K562 (cell line): Measurements from ENCODE around the gene STXBP6. TPM values are rescaled to one million over a fixed set of nuclear protein-coding genes. Genes with fewer than 3 reads are reported as not detected.

Experiments used
- ATAC-seq: fragments of 200-7000 bp; cut with Tn5 transposase; 3 replicates; pipeline ENCODE4 v1.9.1; 2020; ENCODE audit warnings: moderate library complexity
- BruUV-seq: library from RNA; stranded (reverse); fragments of 400-500 nt; replicated peaks from 2 replicates; lab custom pipeline; 2021; lab: Mats Ljungman, UMichigan
- CTCF ChIA-PET: fragments of 300-600 bp; formaldehyde crosslinking; extraction: SDS; loops from one replicate; lab custom pipeline; 2021; ENCODE audit warnings: low intra/inter-chr PET ratio; lab: Yijun Ruan, JAX
- POLR2A ChIA-PET: fragments of 300-600, 350-650 bp; sonication (Branson Sonifier 250); formaldehyde crosslinking; extraction: SDS; loops from one replicate; lab custom pipeline; 2021; ENCODE audit warnings: antibody characterized with exemption, inconsistent platforms; lab: Yijun Ruan, JAX
- DNase-seq, 4 experiments: peaks; one replicate each; pipeline versions ENCODE4 v3.0.0 to v3.0.0-alpha.2; 2011 to 2018; ENCODE audit warnings: low spot score in 3 of 4, mixed read lengths in 3 of 4; ENCODE audit errors: extremely low read depth in 1 of 4
- FAIRE-seq: peaks from 2 replicates; lab custom pipeline; 2011; peaks lifted over from hg19 to GRCh38; lab: Jason Lieb, UNC
- H2AFZ ChIP-seq: 2 replicates; pipeline ENCODE4 v1.6.0; 2011; ENCODE audit warnings: low read depth, low read length, control low read depth, inconsistent platforms
- H3K27ac ChIP-seq: fragments of 200-600 bp; 3 replicates; pipeline ENCODE4 v1.8.0; 2011; ENCODE audit warnings: low read depth, mild to moderate bottlenecking, control low read depth, inconsistent platforms, low read length, moderate library complexity, mixed read lengths; ENCODE audit errors: extremely low read depth
- H3K27me3 ChIP-seq, 2 experiments: fragments of 300-600 bp in 1 of 2; 2 replicates in 1 of 2; 3 replicates in 1 of 2; pipeline versions ENCODE4 v1.6.0 to v1.8.0; 2011; ENCODE audit warnings: inconsistent platforms in 2 of 2, low read length in 2 of 2, mild to moderate bottlenecking in 1 of 2, mixed read lengths in 1 of 2, moderate library complexity in 1 of 2; ENCODE audit not compliant: control insufficient read depth in 2 of 2, insufficient read depth in 2 of 2
- H3K36me3 ChIP-seq: fragments of 300-600 bp; 3 replicates; pipeline ENCODE4 v1.8.0; 2011; ENCODE audit warnings: mild to moderate bottlenecking, low read length, inconsistent platforms; ENCODE audit not compliant: control insufficient read depth, insufficient read depth
- H3K4me1 ChIP-seq, 2 experiments: fragments of 200-600 bp in 1 of 2; replicated peaks in 1 of 2; 2 replicates in 1 of 2; 3 replicates in 1 of 2; pipeline versions ENCODE4 v1.5.1 to v1.8.0; 2011; ENCODE audit warnings: inconsistent platforms in 2 of 2, low read length in 2 of 2, mild to moderate bottlenecking in 1 of 2, mixed read lengths in 1 of 2, moderate library complexity in 1 of 2; ENCODE audit not compliant: control insufficient read depth in 2 of 2, insufficient read depth in 2 of 2
- H3K4me2 ChIP-seq: 2 replicates; pipeline ENCODE4 v1.6.1; 2011; ENCODE audit warnings: low read length, control low read depth, inconsistent platforms, mixed read lengths; ENCODE audit not compliant: insufficient read depth
- H3K4me3 ChIP-seq: fragments of 200-600 bp; sonication (generic), shearing (Covaris generic); 2 replicates; pipeline ENCODE4 v1.5.1; 2016; ENCODE audit warnings: control low read depth, inconsistent platforms
- H3K79me2 ChIP-seq: fragments of 200-600 bp; 3 replicates; pipeline ENCODE4 v1.8.0; 2011; ENCODE audit warnings: low read length, inconsistent platforms; ENCODE audit not compliant: control insufficient read depth, insufficient read depth
- H3K9ac ChIP-seq, 2 experiments: 2 replicates each; pipeline versions ENCODE4 v1.6.0 to v1.6.1; 2011; ENCODE audit warnings: low read depth in 2 of 2, low read length in 2 of 2, control low read depth in 1 of 2, inconsistent platforms in 1 of 2, mild to moderate bottlenecking in 1 of 2, mixed read lengths in 1 of 2; ENCODE audit not compliant: insufficient read depth in 1 of 2
- H3K9me1 ChIP-seq: one replicate; pipeline ENCODE4 v1.6.0; 2011; ENCODE audit warnings: inconsistent platforms, mild to moderate bottlenecking, low read length, moderate library complexity; ENCODE audit not compliant: control insufficient read depth, insufficient read depth
- H3K9me3 ChIP-seq: replicated peaks from 2 replicates; pipeline ENCODE4 v1.5.1; 2011; ENCODE audit warnings: low read depth, low read length, inconsistent platforms; ENCODE audit not compliant: control insufficient read depth, insufficient read depth
- H4K20me1 ChIP-seq: replicated peaks from 2 replicates; pipeline ENCODE4 v1.6.1; 2011; ENCODE audit warnings: low read length, inconsistent platforms, mixed read lengths; ENCODE audit not compliant: control insufficient read depth, insufficient read depth
- CHAMP1 ChIP-seq: fragments of 450-650 bp; IDR thresholded peaks from 2 replicates; pipeline ENCODE4 v1.6.1; 2016; ENCODE audit warnings: mild to moderate bottlenecking
- DIDO1 ChIP-seq: fragments of 450-650 bp; IDR thresholded peaks from 2 replicates; pipeline ENCODE4 v1.6.1; 2016; ENCODE audit warnings: low read depth, missing biosample characterization, missing genetic modification characterization
- E2F3 ChIP-seq: fragments of 250-450 bp; sonication (Bioruptor Pico); IDR thresholded peaks from 2 replicates; pipeline ENCODE4 v1.4.0; 2020; ENCODE audit warnings: mild to moderate bottlenecking
- HMGXB4 ChIP-seq: sonication (generic); formaldehyde crosslinking; IDR thresholded peaks from 2 replicates; pipeline ENCODE4 v1.8.1; 2023; ENCODE audit warnings: mild to moderate bottlenecking, missing genetic modification reagents
- KDM1A ChIP-seq, 2 experiments: fragments of 450-650 bp; IDR thresholded peaks; 2 replicates each; pipeline ENCODE4 v1.6.1; 2016; ENCODE audit warnings: mild to moderate bottlenecking in 2 of 2
- NFXL1 ChIP-seq: fragments of 450-650 bp; formaldehyde crosslinking; IDR thresholded peaks from 2 replicates; pipeline ENCODE4 v1.4.0; 2021; ENCODE audit warnings: mild to moderate bottlenecking
- NR4A1 ChIP-seq, 2 experiments: fragments of 250-450 bp in 1 of 2; fragments of 450-650 bp in 1 of 2; sonication (Bioruptor Pico) in 1 of 2; IDR thresholded peaks; 2 replicates each; pipeline versions ENCODE4 v1.4.0 to v1.6.1; 2016 to 2020; ENCODE audit warnings: mild to moderate bottlenecking in 2 of 2, missing compliant biosample characterization in 1 of 2, missing genetic modification characterization in 1 of 2, moderate library complexity in 1 of 2
- NUFIP1 ChIP-seq: fragments of 450-650 bp; IDR thresholded peaks from 2 replicates; pipeline ENCODE4 v1.6.1; 2018; ENCODE audit not compliant: partially characterized antibody
- POLR2A ChIP-seq: fragments of 450-650 bp; conservative IDR thresholded peaks from 2 replicates; pipeline ENCODE4 v1.6.1; 2016
- SAFB2 ChIP-seq: fragments of 200-400 bp; formaldehyde crosslinking; IDR thresholded peaks from 2 replicates; pipeline ENCODE4 v1.6.1; 2018; ENCODE audit warnings: borderline replicate concordance, low read length, low read depth, moderate library complexity; ENCODE audit not compliant: severe bottlenecking
- SIRT6 ChIP-seq: IDR thresholded peaks from one replicate; pipeline ENCODE4 v1.6.1; 2012; ENCODE audit warnings: low read depth, mild to moderate bottlenecking, control low read depth, inconsistent platforms, low read length, moderate library complexity
- SMAD1 ChIP-seq: fragments of 150-350 bp; IDR thresholded peaks from 2 replicates; pipeline ENCODE4 v1.6.1; 2014; ENCODE audit warnings: low read length, low read depth; ENCODE audit not compliant: partially characterized antibody
- ZBTB2 ChIP-seq: fragments of 450-650 bp; IDR thresholded peaks from 2 replicates; pipeline ENCODE4 v1.6.1; 2016; ENCODE audit warnings: antibody characterized with exemption
- ZC3H4 ChIP-seq: sonication (generic); formaldehyde crosslinking; IDR thresholded peaks from 2 replicates; pipeline ENCODE4 v1.9.0; 2021; ENCODE audit warnings: missing genetic modification reagents, borderline replicate concordance
- ZZZ3 ChIP-seq: fragments of 450-650 bp; IDR thresholded peaks from 2 replicates; pipeline ENCODE4 v1.6.1; 2016; ENCODE audit warnings: antibody characterized with exemption, mild to moderate bottlenecking, moderate library complexity
- WGBS: fragments of 100-300 bp; shearing (Covaris generic); methylation state at CpG from one replicate; pipeline ENCODE4 v1.1.6; 2016; ENCODE audit warnings: low coverage, mixed read lengths; ENCODE audit not compliant: insufficient coverage; ENCODE audit errors: missing lambda C conversion rate; 5-methylcytosine and 5-hydroxymethylcytosine counted together
- in situ Hi-C: fragments of 300-500 bp; cut with MboI; formaldehyde crosslinking; loops from 4 replicates; pipeline ENCODE4 v1.15.0; 2018; ENCODE audit warnings: inconsistent platforms, mixed read lengths
- intact Hi-C: fragments of 100-400 bp; cut with micrococcal nuclease; formaldehyde crosslinking; loops from 2 replicates; pipeline ENCODE4 v1.14.2; 2022
- polyA plus RNA-seq, 8 experiments: library from polyadenylated mRNA; depleted of rRNA in 4 of 8; stranded (reverse) in 5 of 8; unstranded in 3 of 8; fragments of >200 nt; fragmentation: Nextera tagmentation in 2 of 8; fragmentation: Illumina TruSeq in 1 of 8; extraction: Ambion mirVana in 2 of 8; extraction: Trizol in 1 of 8; gene quantifications; 2 replicates each; pipeline versions ENCODE4 v1.2.1 to v1.2.3, GENCODE V29; 2011 to 2014; ENCODE audit warnings: inconsistent platforms in 1 of 8, missing spikeins in 1 of 8
- total RNA-seq, 7 experiments: library from RNA; depleted of rRNA in 6 of 7; stranded (reverse); fragments of >200 nt in 6 of 7; fragmentation: Illumina TruSeq in 2 of 7; extraction: Trizol in 2 of 7; gene quantifications; 2 replicates each; pipeline versions ENCODE4 v1.2.1 to v1.2.3, GENCODE V29; 2011 to 2021; ENCODE audit warnings: low replicate concordance in 1 of 7

STXBP6 gene
- total and polyA plus RNA-seq, 9 of the 15 experiments (the other 6 are each of a cell fraction or from before 2014, with no cell fraction given): 0.27 to 0.89 (median 0.59) TPM

GRCh38 chr14:24813089-24813815 is 236.7 kb downstream of the STXBP6 start (continued):
- TF ChIP-seq CHAMP1 (no peak), ZZZ3 (no peak), E2F3 (CRISPR knock-in tag) (no peak), SIRT6 (no peak), NUFIP1 (no peak), ZBTB2 (no peak)

- Histone ChIP-seq H3K4me3 (no peak overlapping the region), H3K9ac (no peak overlapping the region), H3K9me1 (no peaks in the 10 kb centered on the region), H3K9me3 (no peaks in the 10 kb centered on the region), H2AFZ (no peak overlapping the region), H3K27me3 (no peaks in the 10 kb centered on the region), H3K27ac (no peak overlapping the region), H3K4me1 (no peaks in the 10 kb centered on the region), H3K79me2 (no peaks in the 10 kb centered on the region), H3K4me2 (no peak overlapping the region), H3K36me3 (no peaks in the 10 kb centered on the region), H4K20me1 (no peaks in the 10 kb centered on the region)
- in situ Hi-C loops (loop anchor here (10.0 to 25.0 kb wide), 2 partner anchors 236 to 328 kb away; no protein-coding TSS in a partner anchor), intact Hi-C loops (loop anchor here (5.0 kb wide), 1 partner anchor 343 kb away; no protein-coding TSS in a partner anchor)
- no peak for DNase-seq
- no TSS peak for BruUV-seq
- ATAC-seq: no peak
- ChIA-PET POLR2A (no interaction called here), CTCF (no interaction called here)
- FAIRE-seq: no peak
- 0% methylated on average over 2 of the region's 2 CpGs for WGBS
- TF ChIP-seq DIDO1 (tag): no peak
- no peak for TF ChIP-seq SMAD1
- no peak for TF ChIP-seq KDM1A (IDR thresholded peaks at IDR 0.05)
- no peak for TF ChIP-seq ZC3H4 (CRISPR knock-in tag)
- TF ChIP-seq NFXL1 (CRISPR knock-in tag): no peak
- no peak for TF ChIP-seq SAFB2
- no peak for TF ChIP-seq HMGXB4 (CRISPR knock-in tag)
- no peak for TF ChIP-seq POLR2A
- TF ChIP-seq NR4A1 (CRISPR knock-in tag; IDR thresholded peaks at IDR 0.05): no peak
- no peak for TF ChIP-seq NR4A1 (tag; IDR thresholded peaks at IDR 0.05)
These were observed 240.8 kb downstream of the STXBP6 start for GRCh38 chr14:24809135-24809534.
